SK-N-SH (cell line): ENCODE results near the gene RGPD3.
"Not testable (repeated sequence)": the region's sequence is repeated elsewhere in the genome, so short reads cannot be mapped to it uniquely, and the experiment has no call there.

Experiments
- CTCF ChIP-seq: fragments of 200-600 bp; sonication (generic); IDR thresholded peaks from 2 replicates; pipeline ENCODE4 v1.6.1; 2017; ENCODE audit warnings: antibody characterized with exemption, mild to moderate bottlenecking, moderate library complexity
- FOXJ3 ChIP-seq: sonication (generic); formaldehyde crosslinking; IDR thresholded peaks from 2 replicates; pipeline ENCODE4 v1.5.1; 2020; ENCODE audit warnings: mild to moderate bottlenecking, missing genetic modification reagents
- JUND ChIP-seq: IDR thresholded peaks from 2 replicates; pipeline ENCODE4 v1.4.0; 2012
- SMC3 ChIP-seq: IDR thresholded peaks from 2 replicates; pipeline ENCODE4 v1.6.1; 2012; ENCODE audit warnings: low read depth, low read length, improper control_type of control experiment
- TAF1 ChIP-seq: IDR thresholded peaks from 2 replicates; pipeline ENCODE4 v1.6.1; 2012; ENCODE audit warnings: low read depth, mild to moderate bottlenecking, low read length, moderate library complexity, borderline replicate concordance

DNA sequence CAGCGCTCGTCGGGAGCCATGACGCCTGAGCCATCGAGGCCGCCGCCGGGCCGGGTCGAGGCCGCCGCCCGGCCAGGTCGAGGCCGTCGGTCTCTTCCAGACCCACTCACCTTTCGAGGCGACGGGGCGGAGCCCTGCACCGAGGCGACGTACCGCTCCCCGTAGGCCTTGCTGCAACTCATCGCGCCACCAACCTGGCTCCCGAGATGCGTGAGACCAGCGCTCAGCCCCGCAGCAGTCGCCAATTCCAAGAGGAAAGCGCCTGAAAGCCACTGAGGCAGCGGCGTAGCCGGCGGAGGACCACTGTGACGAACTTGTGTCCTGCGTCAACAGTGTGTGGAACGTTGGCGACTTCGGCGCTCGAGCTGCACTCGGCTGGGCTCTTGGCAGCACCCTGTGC lies at the start of gene RGPD3:
- not testable (repeated sequence) for TF ChIP-seq SMC3; TAF1; CTCF; FOXJ3 (CRISPR knock-in tag); JUND
